ENCODE results near the gene TNNT3.

The TNNT3 gene

GRCh38 chr11:1879941-1880720 lies 39.4 kb upstream of the TNNT3 start:
- no peaks in the 10 kb centered on the region; the same call in 1 of the 2 replicates for H4K20me1 ChIP-seq (ENCODE audit: low read depth, low read length)
- TF ChIP-seq EZH2phosphoT487 (conservative IDR thresholded peaks at IDR 0.05; ENCODE audit: low read length) (no peak), CTCF (IDR thresholded peaks at IDR 0.05; ENCODE audit: insufficient read depth, low read length, poor library complexity, severe bottlenecking) (no peak)
- no peaks in the 10 kb centered on the region for H3F3A ChIP-seq (ENCODE audit: insufficient read depth)
- H3K9me3 ChIP-seq (ENCODE audit: insufficient read depth, low read length) = no peaks in the 10 kb centered on the region
- H2AFZ ChIP-seq (ENCODE audit: low read depth, low read length, severe bottlenecking) = no peak overlapping the region
- no peak overlapping the region for H3K27ac ChIP-seq (ENCODE audit: low read depth, low read length)
- H3K79me2 ChIP-seq (ENCODE audit: insufficient read depth, low read length) = no peaks in the 10 kb centered on the region
- no peak overlapping the region for H3K9ac ChIP-seq (ENCODE audit: low read length)
- H3K4me3 ChIP-seq (ENCODE audit: insufficient read depth, low read length, poor library complexity, severe bottlenecking) = no peak overlapping the region
- H3K9me2 ChIP-seq (replicated peaks; ENCODE audit: insufficient read depth, low read length) = no peaks in the 10 kb centered on the region
- H3K4me2 ChIP-seq (ENCODE audit: low read depth, low read length, poor library complexity, severe bottlenecking) = no peak overlapping the region
- H3K36me3 ChIP-seq (ENCODE audit: low read length) = peaks cover 6% of the 10 kb centered on the region
- H3K27me3 ChIP-seq (ENCODE audit: low read length) = no peaks in the 10 kb centered on the region

- Histone ChIP-seq H3K27me3 (ENCODE audit: low read length) (no peaks in the 10 kb centered on the region), H3K79me2 (ENCODE audit: insufficient read depth, low read length) (no peaks in the 10 kb centered on the region), H3K9me3 (ENCODE audit: insufficient read depth, low read length) (no peaks in the 10 kb centered on the region), H4K20me1 (ENCODE audit: low read depth, low read length) (no peaks in the 10 kb centered on the region; the same call in 1 of the 2 replicates), H3K4me2 (ENCODE audit: low read depth, low read length, poor library complexity, severe bottlenecking) (no peak overlapping the region), H3K9ac (ENCODE audit: low read length) (no peak overlapping the region), H3K27ac (ENCODE audit: low read depth, low read length) (no peak overlapping the region), H2AFZ (ENCODE audit: low read depth, low read length, severe bottlenecking) (no peak overlapping the region), H3F3A (ENCODE audit: insufficient read depth) (no peaks in the 10 kb centered on the region), H3K4me3 (ENCODE audit: insufficient read depth, low read length, poor library complexity, severe bottlenecking) (no peak overlapping the region), H3K9me2 (replicated peaks; ENCODE audit: insufficient read depth, low read length) (no peaks in the 10 kb centered on the region), H3K36me3 (ENCODE audit: low read length) (peaks cover 13% of the 10 kb centered on the region)
- no peak for TF ChIP-seq CTCF (IDR thresholded peaks at IDR 0.05; ENCODE audit: insufficient read depth, low read length, poor library complexity, severe bottlenecking)
- no peak for TF ChIP-seq EZH2phosphoT487 (conservative IDR thresholded peaks at IDR 0.05; ENCODE audit: low read length)
Observed at GRCh38 chr11:1880746-1881441, 38.6 kb upstream of the TNNT3 start.

GRCh38 chr11:1881442-1882264 lies 37.9 kb upstream of the TNNT3 start:
- Histone ChIP-seq H3K9ac (ENCODE audit: low read length) (no peak overlapping the region), H3K27ac (ENCODE audit: low read depth, low read length) (no peak overlapping the region), H3F3A (ENCODE audit: insufficient read depth) (no peaks in the 10 kb centered on the region), H3K9me3 (ENCODE audit: insufficient read depth, low read length) (no peaks in the 10 kb centered on the region), H3K79me2 (ENCODE audit: insufficient read depth, low read length) (no peaks in the 10 kb centered on the region), H3K9me2 (replicated peaks; ENCODE audit: insufficient read depth, low read length) (no peaks in the 10 kb centered on the region), H4K20me1 (ENCODE audit: low read depth, low read length) (no peaks in the 10 kb centered on the region; the same call in 1 of the 2 replicates), H3K36me3 (ENCODE audit: low read length) (peaks cover 15% of the 10 kb centered on the region), H2AFZ (ENCODE audit: low read depth, low read length, severe bottlenecking) (no peak overlapping the region), H3K27me3 (ENCODE audit: low read length) (no peaks in the 10 kb centered on the region), H3K4me3 (ENCODE audit: insufficient read depth, low read length, poor library complexity, severe bottlenecking) (no peak overlapping the region), H3K4me2 (ENCODE audit: low read depth, low read length, poor library complexity, severe bottlenecking) (no peak overlapping the region)
- no peak for TF ChIP-seq CTCF (IDR thresholded peaks at IDR 0.05; ENCODE audit: insufficient read depth, low read length, poor library complexity, severe bottlenecking)
- TF ChIP-seq EZH2phosphoT487 (conservative IDR thresholded peaks at IDR 0.05; ENCODE audit: low read length) = no peak

Data from SU-DHL-6 (cell line).